Stimulated activated effector memory CD8-positive, alpha-beta T cell treated with anti-CD3 and anti-CD28 coated beads, Interleukin-12 subunit alpha, Interleukin-12 subunit beta, amount 100 ng/mL, for 72 hours (primary cell): ENCODE data around the gene NUDT4.
A peak's percentile ranks its signal among the peaks of the same experiment; 100 is the strongest.
"Not testable (repeated sequence)": the region's sequence is repeated elsewhere in the genome, so short reads cannot be mapped to it uniquely, and the experiment has no call there.

Source experiments
- ATAC-seq: fragments of 150-1000 bp; cut with Tn5 transposase; 2 replicates; pipeline ENCODE4 v1.10.0; 2021
- DNase-seq, 2 donors: peaks; one replicate each; pipeline ENCODE4 v3.0.0; 2021 to 2022; ENCODE audit warnings: low spot score in 2 of 2
- H3K27ac Mint-ChIP-seq: one replicate; pipeline ENCODE4 v1.8.0; 2022; ENCODE audit warnings: mild to moderate bottlenecking, mixed read lengths
- H3K36me3 Mint-ChIP-seq: one replicate; pipeline ENCODE4 v1.8.0; 2022; ENCODE audit warnings: mild to moderate bottlenecking, mixed read lengths
- H3K4me1 Mint-ChIP-seq: one replicate; pipeline ENCODE4 v1.8.0; 2022; ENCODE audit warnings: mixed read lengths
- H3K4me3 Mint-ChIP-seq: one replicate; pipeline ENCODE4 v1.8.0; 2022; ENCODE audit warnings: mild to moderate bottlenecking, mixed read lengths
- H3K9me3 Mint-ChIP-seq: one replicate; pipeline ENCODE4 v1.8.0; 2022; ENCODE audit warnings: mixed read lengths

Gene NUDT4

DNA sequence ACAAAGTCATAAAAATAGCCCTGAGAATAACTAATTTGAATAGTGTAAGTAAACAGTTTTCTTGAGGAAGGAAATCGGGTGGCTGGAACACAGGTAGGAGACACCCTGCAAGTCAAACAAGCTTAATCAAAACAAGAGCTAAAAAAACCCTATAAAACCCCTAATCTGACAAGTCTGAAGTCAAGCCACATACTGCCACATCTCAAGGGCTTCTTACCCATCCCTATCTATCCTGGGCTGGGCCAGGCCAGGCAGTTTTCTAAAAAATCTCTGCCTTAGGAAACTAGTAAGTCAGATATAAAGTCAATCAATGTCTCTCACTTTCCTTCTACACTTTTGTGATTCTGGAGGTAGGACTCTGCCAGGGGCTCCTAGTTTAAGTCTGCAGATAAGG lies 48.7 kb downstream of the NUDT4 start:
- Mint-ChIP-seq H3K4me3 (peak overlapping the region; percentile 2), H3K27ac (no peak overlapping the region)
- ATAC-seq: peak; percentile 61

GRCh38 chr12:93427779-93428564 lies 50.2 kb downstream of the NUDT4 start:
- Mint-ChIP-seq H3K27ac (no peak overlapping the region), H3K4me3 (no peak overlapping the region), H3K36me3 (peaks cover 9% of the 10 kb centered on the region), H3K4me1 (peaks cover 76% of the 10 kb centered on the region), H3K9me3 (no peaks in the 10 kb centered on the region)
- DNase-seq (no peak), ATAC-seq (no peak)

More for the DNA sequence above, 48.7 kb downstream of the NUDT4 start:
- DNase-seq: peak in 1 of 2 donors; percentile 38
- peaks cover 78% of the 10 kb centered on the region for H3K4me1 Mint-ChIP-seq
- no peaks in the 10 kb centered on the region for H3K9me3 Mint-ChIP-seq
- H3K36me3 Mint-ChIP-seq: peaks cover 25% of the 10 kb centered on the region

GRCh38 chr12:93429448-93429847 lies 51.7 kb downstream of the NUDT4 start:
- no peak overlapping the region for H3K4me3 Mint-ChIP-seq
- peaks cover 63% of the 10 kb centered on the region for H3K4me1 Mint-ChIP-seq
- no peaks in the 10 kb centered on the region for H3K9me3 Mint-ChIP-seq
- H3K27ac Mint-ChIP-seq: no peak overlapping the region
- ATAC-seq (no peak), DNase-seq (no peak)
- H3K36me3 Mint-ChIP-seq: peaks cover 16% of the 10 kb centered on the region

DNA sequence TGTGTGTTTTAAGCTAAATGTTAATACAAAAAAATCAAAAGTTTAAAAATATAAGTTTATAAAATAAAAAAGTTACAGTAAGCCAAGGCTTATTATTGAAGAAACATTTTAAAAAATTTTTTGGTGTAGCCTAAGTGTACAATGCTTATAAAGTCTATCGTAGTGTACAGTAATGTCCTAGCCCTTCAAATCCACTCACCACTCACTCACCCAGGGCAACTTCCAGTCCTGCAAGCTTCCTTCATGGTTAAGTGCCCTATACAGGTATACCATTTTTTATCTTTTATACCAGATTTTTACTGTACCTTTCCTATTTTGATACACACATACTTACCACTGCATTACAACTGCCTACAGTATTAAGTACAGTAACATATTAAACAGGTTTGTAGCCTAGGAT lies 52.1 kb downstream of the NUDT4 start:
- Mint-ChIP-seq H3K36me3 (peaks cover 16% of the 10 kb centered on the region), H3K27ac (peak overlapping the region; percentile 59), H3K9me3 (no peaks in the 10 kb centered on the region), H3K4me1 (peaks cover 59% of the 10 kb centered on the region), H3K4me3 (no peak overlapping the region)
- no peak for DNase-seq
- ATAC-seq: no peak

DNA sequence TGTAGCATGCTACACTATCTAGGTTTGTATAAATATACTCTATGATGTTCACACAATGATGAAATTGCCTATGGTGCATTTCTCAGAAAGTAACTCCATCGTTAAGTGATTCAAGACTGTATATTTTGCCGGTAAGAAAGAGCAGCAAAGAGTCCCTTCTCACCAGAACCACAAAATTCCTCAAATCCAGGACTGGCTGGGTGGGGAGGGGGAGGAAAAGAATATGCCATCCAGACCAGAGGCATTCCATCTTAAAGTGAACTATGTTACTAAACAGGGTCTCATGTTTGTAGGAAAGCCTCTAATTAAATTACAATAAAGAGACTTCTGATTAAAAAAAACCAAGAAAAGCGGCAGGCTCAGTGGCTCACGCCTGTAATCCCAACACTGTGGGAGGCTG lies 52.6 kb downstream of the NUDT4 start:
- DNase-seq (no peak), ATAC-seq (no peak)
- Mint-ChIP-seq H3K27ac (peak overlapping the region; percentile 59), H3K36me3 (peaks cover 16% of the 10 kb centered on the region), H3K4me3 (no peak overlapping the region), H3K4me1 (peaks cover 59% of the 10 kb centered on the region), H3K9me3 (no peaks in the 10 kb centered on the region)

DNA sequence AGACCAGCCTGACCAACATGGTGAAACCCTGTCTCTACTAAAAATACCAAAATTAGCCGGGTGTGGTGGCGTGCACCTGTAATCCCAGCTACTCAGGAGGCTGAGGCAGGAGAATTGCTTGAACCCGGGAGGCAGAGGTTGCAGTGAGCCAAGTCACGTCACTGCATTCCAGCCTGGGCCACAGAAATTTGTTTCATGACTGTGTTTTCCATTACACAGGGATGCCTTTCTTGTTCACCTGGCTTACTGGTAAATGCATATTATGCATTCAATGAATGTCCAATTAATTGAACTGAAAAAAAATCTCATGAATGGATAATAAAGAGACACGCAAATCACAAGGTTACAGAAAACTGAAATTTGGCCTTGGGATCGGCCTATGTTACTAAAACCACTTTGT lies 54.3 kb downstream of the NUDT4 start:
- not testable (repeated sequence) for ATAC-seq, H3K4me3 Mint-ChIP-seq, DNase-seq, H3K9me3 Mint-ChIP-seq
- H3K36me3 Mint-ChIP-seq: peaks cover 27% of the 10 kb centered on the region
- peak overlapping the region; percentile 50 for H3K27ac Mint-ChIP-seq
- peaks cover 62% of the 10 kb centered on the region for H3K4me1 Mint-ChIP-seq

DNA sequence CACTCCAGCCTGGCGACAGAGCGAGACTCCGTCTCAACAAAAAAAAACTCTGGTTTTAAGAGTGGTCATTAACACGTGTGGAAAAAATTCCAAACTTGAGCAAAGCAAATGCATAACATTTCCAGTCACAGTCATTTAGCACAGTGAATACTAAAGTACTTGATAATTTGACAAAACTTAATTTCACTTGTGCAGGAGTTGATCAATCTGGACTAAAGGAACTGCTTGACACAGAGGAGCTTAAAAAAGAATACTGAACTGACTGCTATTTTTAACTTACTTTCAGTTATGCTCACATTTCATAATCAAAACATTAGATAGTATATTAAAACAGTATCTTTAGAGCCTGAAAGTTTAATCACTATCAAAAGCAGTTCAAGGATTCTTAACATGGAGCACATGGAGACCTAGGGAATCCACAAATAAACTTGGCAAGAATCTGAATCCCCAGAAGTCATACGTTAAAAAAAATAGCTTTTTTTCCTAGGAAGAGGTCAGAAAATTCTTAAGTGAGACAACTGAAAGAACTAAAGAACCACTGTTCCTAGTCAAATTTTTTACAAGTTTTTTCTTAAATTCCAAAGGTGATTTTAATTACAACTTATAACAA lies 56.6 kb downstream of the NUDT4 start:
- Mint-ChIP-seq H3K4me3 (no peak overlapping the region), H3K9me3 (no peaks in the 10 kb centered on the region), H3K27ac (no peak overlapping the region), H3K4me1 (peaks cover 65% of the 10 kb centered on the region), H3K36me3 (peaks cover 27% of the 10 kb centered on the region)
- DNase-seq (no peak), ATAC-seq (no peak)

DNA sequence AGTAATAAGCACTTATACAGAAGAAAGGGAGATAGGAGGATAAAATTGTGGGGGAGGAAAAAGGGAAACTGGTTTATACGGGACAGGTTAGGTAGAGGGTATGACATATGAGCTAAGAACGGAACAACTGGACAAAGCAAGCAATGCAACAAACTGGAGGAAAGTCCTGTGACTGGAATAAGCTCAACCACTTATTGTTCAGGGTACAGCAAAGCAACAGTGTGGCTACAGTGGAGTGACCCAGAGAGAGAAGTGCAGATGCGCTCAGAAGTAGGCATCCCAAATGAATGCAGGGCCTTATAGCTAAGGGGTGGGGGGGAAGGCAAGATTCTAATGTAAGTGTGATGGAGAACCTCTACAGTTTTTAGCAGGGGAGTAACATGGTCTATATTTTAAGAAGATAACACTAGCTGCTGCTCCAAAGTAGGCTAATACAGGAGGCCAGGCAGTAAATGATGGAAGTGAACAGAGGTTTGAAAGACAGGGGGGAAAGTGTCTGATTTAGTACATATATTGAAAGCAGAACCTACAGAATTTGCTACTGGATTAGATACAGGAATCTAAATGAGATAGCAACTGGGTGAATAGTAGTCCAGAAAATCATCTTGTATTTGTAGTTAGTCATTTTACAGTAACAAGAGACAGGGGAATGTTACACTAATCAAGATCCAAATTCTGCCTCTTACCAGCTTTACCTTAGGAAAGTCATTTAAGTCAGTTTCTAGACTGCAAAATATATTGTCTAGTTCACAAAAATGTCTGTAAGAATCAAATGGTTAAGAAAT lies 60.7 kb downstream of the NUDT4 start:
- peak overlapping the region; percentile 97 for H3K4me3 Mint-ChIP-seq
- peak overlapping the region; percentile 93 for H3K27ac Mint-ChIP-seq
- no peak for DNase-seq

DNA sequence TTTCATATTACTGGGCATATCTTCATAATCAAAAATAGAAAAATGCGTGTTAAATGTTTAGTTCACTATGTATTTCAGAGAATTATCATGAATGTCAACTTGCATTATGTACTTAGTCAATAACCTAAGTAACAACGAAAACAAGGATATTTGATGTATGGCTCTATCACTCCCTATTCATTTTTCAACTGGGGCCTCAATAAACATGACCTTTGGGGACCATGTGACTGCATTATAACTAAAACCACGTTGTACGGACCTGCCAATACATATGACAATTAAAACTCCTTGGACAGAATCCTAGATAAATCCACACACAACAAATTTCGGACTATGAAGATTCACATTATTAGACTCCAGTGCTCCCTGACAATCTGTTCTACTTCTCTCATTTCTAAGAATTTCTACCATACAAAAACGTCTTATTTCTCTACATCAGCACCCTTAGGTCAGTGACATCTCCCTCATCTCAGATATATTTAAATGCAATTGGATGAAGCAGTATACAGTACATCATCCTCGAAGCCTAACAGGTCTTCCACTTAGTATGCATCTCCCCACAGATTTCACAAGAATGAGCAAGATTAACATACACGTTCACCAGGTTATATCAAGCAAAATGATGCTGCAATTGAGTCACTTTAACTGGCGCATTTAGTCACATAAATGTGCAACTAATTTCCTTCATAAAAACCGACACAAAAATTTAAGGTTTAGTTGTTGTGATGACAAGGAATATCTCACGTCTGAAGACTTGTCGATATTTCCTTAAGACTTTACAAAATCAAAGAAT lies 62.5 kb downstream of the NUDT4 start:
- ATAC-seq: no peak
- DNase-seq: no peak
- Mint-ChIP-seq H3K4me3 (peak overlapping the region; percentile 97), H3K27ac (peak overlapping the region; percentile 98), H3K4me1 (peaks cover 60% of the 10 kb centered on the region), H3K9me3 (no peaks in the 10 kb centered on the region), H3K36me3 (peaks cover 31% of the 10 kb centered on the region)

More for the DNA sequence above, 60.7 kb downstream of the NUDT4 start:
- peaks cover 33% of the 10 kb centered on the region for H3K36me3 Mint-ChIP-seq
- ATAC-seq: no peak
- H3K4me1 Mint-ChIP-seq: peaks cover 64% of the 10 kb centered on the region
- H3K9me3 Mint-ChIP-seq: no peaks in the 10 kb centered on the region

GRCh38 chr12:93441081-93441616 lies 63.4 kb downstream of the NUDT4 start:
- DNase-seq (peak; percentile 18 to 69), ATAC-seq (peak; percentile 6)
- H3K36me3 Mint-ChIP-seq: peaks cover 28% of the 10 kb centered on the region
- peak overlapping the region; percentile 98 for H3K27ac Mint-ChIP-seq
- peak overlapping the region; percentile 97 for H3K4me3 Mint-ChIP-seq
- no peaks in the 10 kb centered on the region for H3K9me3 Mint-ChIP-seq
- H3K4me1 Mint-ChIP-seq: peaks cover 54% of the 10 kb centered on the region

DNA sequence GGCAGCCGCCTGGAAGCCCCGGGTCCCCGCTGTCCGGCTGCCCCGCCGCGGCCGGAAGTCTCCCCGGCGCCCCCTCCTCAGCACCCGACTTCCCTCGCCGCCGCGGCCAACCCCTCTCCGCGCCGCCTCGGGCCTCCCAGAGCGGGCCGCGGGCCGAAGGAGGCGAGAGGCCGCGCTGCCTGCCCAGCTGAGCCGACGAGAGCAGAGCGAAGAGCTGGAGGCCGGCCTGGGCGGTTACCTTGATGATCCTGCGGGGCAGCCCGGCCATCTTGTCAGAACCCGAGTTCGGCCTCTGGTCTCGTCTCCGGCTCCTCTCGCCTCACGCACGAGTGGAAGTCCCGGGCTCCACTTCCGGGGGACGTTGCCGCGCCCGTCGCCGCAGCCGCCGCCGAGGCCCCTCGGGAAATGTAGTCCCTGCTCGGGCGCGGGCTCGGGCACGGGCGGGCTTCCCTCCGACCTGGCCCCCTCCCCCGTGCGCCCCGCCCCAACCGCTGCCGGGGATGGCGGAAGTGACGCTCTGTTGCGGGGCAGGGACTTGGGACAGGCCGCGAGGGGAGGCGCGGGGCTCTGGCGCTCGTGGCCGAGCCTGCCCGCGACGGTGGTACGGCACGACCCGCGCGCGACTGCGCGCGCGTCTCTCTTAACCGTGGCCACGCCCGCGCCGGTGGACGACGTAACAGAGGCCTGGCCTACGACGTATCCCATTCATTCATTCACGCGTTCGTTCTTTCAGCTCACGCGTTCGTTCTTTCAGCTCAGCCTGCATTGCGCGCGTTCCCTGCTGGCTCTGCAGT lies 64.1 kb downstream of the NUDT4 start, which contains the start of gene UBE2N:
UBE2N (minus strand) TSS at position 331 of the 794 bp plus-strand sequence; CDS start at position 268, 63 bp downstream.
- peak within 1 kb of the TSS; percentile 97 for H3K4me3 Mint-ChIP-seq
- H3K9me3 Mint-ChIP-seq: no peaks in the 10 kb centered on the region
- peak; percentile 91 for ATAC-seq
- peaks cover 22% of the 10 kb centered on the region for H3K36me3 Mint-ChIP-seq
- peak within 1 kb of the TSS; percentile 98 for H3K27ac Mint-ChIP-seq
- DNase-seq: peak; percentile 88 to 96
- peaks cover 47% of the 10 kb centered on the region for H3K4me1 Mint-ChIP-seq

DNA sequence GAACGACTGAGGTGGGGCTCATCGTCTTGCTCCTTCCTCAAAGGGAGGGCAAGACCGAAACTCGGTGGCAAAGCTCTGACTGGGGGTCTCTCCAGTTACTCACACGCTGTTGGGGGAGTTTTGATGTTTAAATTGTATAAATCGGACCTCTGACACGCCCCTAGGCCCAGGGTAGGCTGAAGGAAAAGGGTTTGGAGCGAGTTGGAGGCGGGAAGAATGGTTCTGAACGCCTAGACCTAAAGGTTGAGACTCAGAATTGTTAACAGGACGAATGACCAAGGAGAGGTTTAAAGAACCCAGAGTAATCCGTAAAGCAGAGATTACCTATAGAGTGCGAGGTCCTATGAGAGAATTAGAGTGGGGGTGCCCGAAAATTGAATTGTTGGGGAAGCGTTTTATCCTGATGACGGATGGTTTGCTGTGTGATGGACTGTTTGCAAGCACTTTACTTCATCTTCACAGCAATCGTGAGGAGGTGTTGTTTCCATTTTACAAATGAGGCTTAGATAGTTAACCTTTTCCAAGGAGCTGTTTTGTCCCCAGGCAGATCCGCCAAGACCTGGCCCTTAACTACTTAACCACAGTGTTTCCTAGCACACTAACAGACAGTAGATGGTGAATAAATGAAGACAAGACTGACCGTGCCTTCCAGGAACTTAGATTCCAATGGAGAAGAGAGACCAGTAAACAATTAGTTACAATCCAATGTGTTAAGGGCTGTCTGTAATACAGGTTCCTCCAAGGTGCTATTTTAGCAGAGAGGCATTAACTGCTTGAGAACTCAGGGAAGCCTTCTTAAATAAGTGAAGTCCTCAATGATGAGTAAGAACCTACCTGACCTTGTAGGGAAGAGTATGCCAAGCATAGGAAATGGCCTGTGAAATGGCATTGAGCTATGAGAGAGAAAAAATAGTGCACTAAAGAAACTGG lies 65.0 kb downstream of the NUDT4 start:
- Mint-ChIP-seq H3K4me1 (peaks cover 38% of the 10 kb centered on the region), H3K4me3 (peak overlapping the region; percentile 97), H3K36me3 (peaks cover 18% of the 10 kb centered on the region), H3K27ac (peak overlapping the region; percentile 98), H3K9me3 (no peaks in the 10 kb centered on the region)
- DNase-seq (no peak), ATAC-seq (no peak)

GRCh38 chr12:93443576-93443975 lies 65.9 kb downstream of the NUDT4 start:
- Mint-ChIP-seq H3K27ac (no peak overlapping the region), H3K36me3 (peaks cover 18% of the 10 kb centered on the region), H3K4me3 (no peak overlapping the region), H3K9me3 (no peaks in the 10 kb centered on the region), H3K4me1 (peaks cover 29% of the 10 kb centered on the region)
- ATAC-seq (no peak), DNase-seq (no peak)
